ENCODE data around the gene PTGES3.

The PTGES3 gene

GRCh38 chr12:56629459-56630179 is 58.5 kb downstream of the PTGES3 start:
- DNase-seq (ENCODE audit: low read depth), result no peak

DNA sequence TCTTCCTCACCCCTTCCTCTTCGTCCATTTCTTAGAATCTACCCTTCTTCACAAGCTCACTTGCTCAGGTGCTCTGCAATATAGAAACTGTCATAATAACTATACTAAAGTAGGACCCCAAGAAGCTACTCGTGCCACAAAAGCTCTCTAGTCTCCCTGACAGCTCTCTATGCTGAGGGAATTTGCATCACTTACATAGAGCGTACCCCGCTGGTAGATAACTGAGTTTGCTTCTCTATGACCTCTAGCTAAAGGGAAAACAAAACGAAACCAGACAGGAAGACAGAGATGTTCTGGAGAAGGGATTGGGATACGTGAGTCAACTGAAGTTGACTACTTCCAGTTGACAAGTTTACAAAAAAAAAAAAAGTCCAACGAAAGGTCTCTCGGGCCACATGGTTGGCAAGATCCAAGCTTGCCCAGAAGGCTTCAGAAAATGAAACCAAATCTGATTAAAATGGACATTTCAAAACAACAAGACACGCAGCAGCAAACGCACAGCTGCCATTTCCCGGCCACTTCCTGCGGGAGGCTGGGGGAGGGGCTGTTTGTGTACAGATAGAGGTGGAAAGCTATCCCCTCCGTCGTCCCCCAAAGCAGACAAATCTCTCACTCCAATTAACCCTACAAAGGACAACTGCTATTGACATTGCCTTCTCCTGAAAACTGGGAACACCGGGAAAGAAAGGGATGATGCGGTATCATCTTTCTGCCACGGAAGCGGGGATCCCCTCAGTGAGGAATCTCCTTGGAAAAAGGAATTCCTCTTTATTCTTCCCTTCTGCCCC is 59.2 kb downstream of the PTGES3 start:
- no peak for DNase-seq (ENCODE audit: low read depth)

DNA sequence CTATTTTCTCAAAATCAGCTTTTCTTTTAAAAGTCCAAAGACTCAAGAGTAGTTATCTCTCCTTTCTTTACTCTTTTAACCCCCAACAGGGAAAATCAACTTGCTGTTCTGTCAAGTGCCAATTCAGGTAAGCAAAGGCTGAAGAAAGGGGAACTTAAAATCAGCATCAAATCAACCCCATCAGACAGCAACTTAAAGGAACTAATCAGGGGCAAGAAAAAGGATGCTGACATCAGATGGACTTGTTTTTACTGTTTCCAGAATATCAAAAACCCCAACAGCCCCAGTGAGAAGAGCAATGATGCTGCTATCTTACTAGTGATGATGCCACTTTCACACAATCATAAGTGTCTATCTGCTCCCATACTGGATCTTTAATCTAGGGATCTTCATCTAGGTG is 61.4 kb downstream of the PTGES3 start:
- no peak for DNase-seq (ENCODE audit: low read depth)

DNA sequence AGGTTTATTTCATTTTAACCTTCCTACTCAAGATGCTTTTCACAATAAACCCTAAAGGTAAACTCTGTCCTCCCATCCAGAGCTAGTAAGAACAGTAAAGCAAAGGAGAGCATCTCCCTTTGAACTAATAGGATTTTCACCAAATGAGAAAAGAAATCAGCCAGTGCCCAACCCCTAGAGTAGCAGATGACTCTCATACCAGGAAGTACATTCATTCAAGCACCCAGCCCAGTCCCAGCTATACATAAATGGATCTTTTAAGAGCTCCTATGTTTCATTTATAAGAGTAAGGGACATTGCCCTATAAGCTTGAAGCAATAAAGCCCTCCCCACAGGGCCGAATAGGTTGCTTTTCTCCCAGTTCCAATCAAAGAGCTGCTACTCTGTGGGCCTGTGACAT is 65.5 kb downstream of the PTGES3 start:
- no peak for DNase-seq (ENCODE audit: low read depth)

GRCh38 chr12:56616925-56617324 is 71.2 kb downstream of the PTGES3 start:
- DNase-seq (ENCODE audit: low read depth), result no peak

DNA sequence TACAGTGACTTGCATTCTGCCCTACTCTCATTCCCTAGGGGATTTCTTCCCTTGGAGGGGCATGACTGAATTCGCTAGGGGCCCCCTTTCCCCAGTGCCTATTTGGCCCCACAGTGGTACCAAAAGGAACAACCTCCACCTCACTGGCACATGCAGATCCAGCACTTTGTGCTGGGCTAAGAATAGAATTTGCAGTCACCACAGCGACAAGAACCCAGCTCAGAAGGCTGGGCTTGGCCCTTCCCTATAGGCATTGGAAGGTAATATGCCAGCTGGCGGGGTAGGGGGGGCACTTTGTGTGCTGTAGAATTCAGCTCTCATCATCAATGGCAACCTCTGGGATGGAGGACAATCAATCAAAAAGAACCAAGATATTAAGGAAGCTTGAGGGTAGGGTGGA is 71.8 kb downstream of the PTGES3 start:
- DNase-seq (ENCODE audit: low read depth), result no peak

GRCh38 chr12:56614627-56615026 is 73.5 kb downstream of the PTGES3 start:
- no peak for DNase-seq (ENCODE audit: low read depth)
